GM21786 (cell line): ENCODE data around the gene GPR173.

Source experiments
- ATAC-seq: cut with Tn5 transposase; IDR thresholded peaks from one replicate; pipeline ENCODE4 v1.9.1; 2021; ENCODE audit not compliant: unreplicated experiment

GPR173 gene

GRCh38 chrX:53088136-53088974 is 39.8 kb downstream of the GPR173 start:
- ATAC-seq = peak; percentile 49

GRCh38 chrX:53089224-53089842 is 40.7 kb downstream of the GPR173 start:
- no peak for ATAC-seq

- ATAC-seq = no peak
Measured at GRCh38 chrX:53089925-53090324, 41.3 kb downstream of the GPR173 start.

- no peak for ATAC-seq
Measured at GRCh38 chrX:53091354-53091753, 42.8 kb downstream of the GPR173 start.

- peak; percentile 46 for ATAC-seq
Measured at GRCh38 chrX:53093177-53093655, 44.6 kb downstream of the GPR173 start.

GRCh38 chrX:53093748-53094581 is 45.4 kb downstream of the GPR173 start, which contains the start of gene KANTR:
KANTR (plus strand) TSS chrX:53094142; CDS start chrX:53124273, 30,131 bp downstream.
- peak; percentile 79 for ATAC-seq

GRCh38 chrX:53094582-53094905 is 46.0 kb downstream of the GPR173 start:
- ATAC-seq = no peak

GRCh38 chrX:53095796-53096195 is 47.2 kb downstream of the GPR173 start:
- no peak for ATAC-seq

GRCh38 chrX:53114864-53115549 is 66.4 kb downstream of the GPR173 start:
- ATAC-seq = no peak

- no peak for ATAC-seq
Measured at GRCh38 chrX:53115550-53115874, 66.9 kb downstream of the GPR173 start.

GRCh38 chrX:53116101-53116500 is 67.5 kb downstream of the GPR173 start:
- no peak for ATAC-seq

GRCh38 chrX:53122013-53122412 is 73.4 kb downstream of the GPR173 start:
- no peak for ATAC-seq

GRCh38 chrX:53125506-53125905 is 76.9 kb downstream of the GPR173 start:
- no peak for ATAC-seq

GRCh38 chrX:53126377-53126776 is 77.8 kb downstream of the GPR173 start:
- no peak for ATAC-seq

- no peak for ATAC-seq
Measured at GRCh38 chrX:53128097-53128749, 79.6 kb downstream of the GPR173 start.
